Neural crest cell (in vitro differentiated cells): ENCODE results near the gene ATXN2L. TPM values are rescaled to one million over a fixed set of nuclear protein-coding genes. Genes with fewer than 3 reads are reported as not detected.

Experiments
- DNase-seq: peaks from one replicate; pipeline ENCODE4 v3.0.0; 2021; ENCODE audit warnings: low read depth, mixed read lengths, low spot score
- H3K27ac Mint-ChIP-seq: one replicate; pipeline ENCODE4 v1.8.0; 2021; ENCODE audit warnings: mild to moderate bottlenecking, mixed read lengths; ENCODE audit not compliant: unreplicated experiment
- H3K27me3 Mint-ChIP-seq: 2 replicates; pipeline ENCODE4 v1.8.0; 2021; ENCODE audit warnings: low read depth, mild to moderate bottlenecking, mixed read lengths
- H3K36me3 Mint-ChIP-seq: 2 replicates; pipeline ENCODE4 v1.8.0; 2021; ENCODE audit warnings: low read depth, mild to moderate bottlenecking, mixed read lengths
- H3K4me1 Mint-ChIP-seq: 2 replicates; pipeline ENCODE4 v1.8.0; 2021; ENCODE audit warnings: mixed read lengths
- H3K4me3 Mint-ChIP-seq: one replicate; pipeline ENCODE4 v1.8.0; 2021; ENCODE audit warnings: mild to moderate bottlenecking, mixed read lengths
- H3K9me3 Mint-ChIP-seq: 2 replicates; pipeline ENCODE4 v1.8.0; 2021; ENCODE audit warnings: mixed read lengths
- total RNA-seq: library from RNA; stranded (reverse); gene quantifications from 2 replicates; pipeline ENCODE4 v1.2.1, GENCODE V29; 2021
- TF ChIP-seq, protein P1 (sequence below): fragments of 200-600 bp; sonication (generic); conservative IDR thresholded peaks from 2 replicates; pipeline ENCODE4 v1.5.0; 2021; ENCODE audit warnings: antibody characterized with exemption, mild to moderate bottlenecking

The ATXN2L gene
- total RNA-seq, 1 donor from 2014 or later = 272 TPM

DNA sequence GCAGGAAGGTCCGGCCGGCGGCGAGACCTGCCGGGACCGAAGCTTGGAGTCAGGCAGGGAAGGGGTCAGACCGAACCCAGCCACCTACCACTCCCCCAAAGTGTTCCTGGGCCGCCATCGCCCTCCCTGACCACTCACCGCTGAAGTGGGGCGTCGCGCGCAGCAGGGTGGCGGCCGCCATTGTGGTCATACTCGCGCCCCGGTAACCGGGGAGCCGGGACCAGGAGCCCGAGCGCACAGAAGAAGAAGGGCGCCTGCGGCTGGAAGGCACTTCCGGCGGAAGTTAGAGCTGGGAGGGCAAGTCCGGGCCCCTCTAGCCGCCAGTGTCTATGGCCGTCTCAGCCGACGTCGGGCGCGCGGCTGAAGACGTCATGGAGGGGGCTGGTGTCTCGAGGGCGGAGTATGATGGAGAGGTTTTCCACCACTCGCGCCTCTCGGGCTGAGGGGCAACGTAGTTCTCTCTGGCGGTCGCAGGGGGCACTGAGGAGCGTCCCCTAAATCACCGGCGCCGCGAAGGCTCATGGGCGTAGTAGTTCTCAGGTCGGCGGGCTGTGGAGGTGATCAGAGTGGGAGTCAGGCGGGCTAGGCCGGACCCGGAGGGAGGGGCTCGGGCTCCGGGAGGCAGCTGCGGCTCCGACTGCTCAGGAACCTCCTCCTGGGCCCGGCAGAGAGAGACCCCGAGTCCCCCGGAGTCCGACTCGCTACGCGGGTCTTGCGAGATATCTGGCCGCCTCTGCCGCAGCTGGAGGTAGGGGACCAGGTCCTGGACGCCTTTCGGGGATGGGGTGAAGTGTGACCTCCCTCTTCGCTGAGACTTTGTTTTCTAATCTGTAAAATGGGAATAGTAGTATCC lies 23.5 kb downstream of the ATXN2L start, which contains the start of gene TUFM:
Gene TUFM, minus strand, starts transcription at position 269 of the 853 bp plus-strand sequence. Its CDS starts 79 bp downstream, at position 190.
- peaks cover 31% of the 10 kb centered on the region for H3K4me1 Mint-ChIP-seq
- TF ChIP-seq, protein P1, sequence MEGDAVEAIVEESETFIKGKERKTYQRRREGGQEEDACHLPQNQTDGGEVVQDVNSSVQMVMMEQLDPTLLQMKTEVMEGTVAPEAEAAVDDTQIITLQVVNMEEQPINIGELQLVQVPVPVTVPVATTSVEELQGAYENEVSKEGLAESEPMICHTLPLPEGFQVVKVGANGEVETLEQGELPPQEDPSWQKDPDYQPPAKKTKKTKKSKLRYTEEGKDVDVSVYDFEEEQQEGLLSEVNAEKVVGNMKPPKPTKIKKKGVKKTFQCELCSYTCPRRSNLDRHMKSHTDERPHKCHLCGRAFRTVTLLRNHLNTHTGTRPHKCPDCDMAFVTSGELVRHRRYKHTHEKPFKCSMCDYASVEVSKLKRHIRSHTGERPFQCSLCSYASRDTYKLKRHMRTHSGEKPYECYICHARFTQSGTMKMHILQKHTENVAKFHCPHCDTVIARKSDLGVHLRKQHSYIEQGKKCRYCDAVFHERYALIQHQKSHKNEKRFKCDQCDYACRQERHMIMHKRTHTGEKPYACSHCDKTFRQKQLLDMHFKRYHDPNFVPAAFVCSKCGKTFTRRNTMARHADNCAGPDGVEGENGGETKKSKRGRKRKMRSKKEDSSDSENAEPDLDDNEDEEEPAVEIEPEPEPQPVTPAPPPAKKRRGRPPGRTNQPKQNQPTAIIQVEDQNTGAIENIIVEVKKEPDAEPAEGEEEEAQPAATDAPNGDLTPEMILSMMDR = peak; percentile 70
- H3K9me3 Mint-ChIP-seq = no peaks in the 10 kb centered on the region
- H3K36me3 Mint-ChIP-seq = peaks cover 9% of the 10 kb centered on the region
- peak within 1 kb of the TSS; percentile 93 for H3K27ac Mint-ChIP-seq
- peak; percentile 95 for DNase-seq
- H3K27me3 Mint-ChIP-seq = peaks cover 4% of the 10 kb centered on the region
- peak within 1 kb of the TSS; percentile 98 for H3K4me3 Mint-ChIP-seq

DNA sequence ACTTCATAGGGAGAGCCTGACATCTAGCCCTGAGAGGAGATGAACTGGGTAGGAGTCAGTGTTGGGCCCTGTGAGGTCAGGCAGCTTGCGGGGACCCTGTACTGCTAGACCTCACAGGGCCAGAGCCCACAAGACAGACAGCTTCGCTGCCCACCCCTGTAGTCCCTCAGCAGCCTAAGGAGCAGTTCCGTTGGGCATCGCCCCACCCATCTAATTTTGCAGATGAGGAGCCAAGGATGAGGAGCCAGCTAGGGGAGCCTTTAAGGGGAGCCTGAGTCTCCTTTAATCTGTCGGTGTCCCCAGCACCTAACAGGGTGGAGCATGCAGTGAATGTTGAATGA lies 24.1 kb downstream of the ATXN2L start:
- no peaks in the 10 kb centered on the region for H3K9me3 Mint-ChIP-seq
- H3K36me3 Mint-ChIP-seq = peaks cover 9% of the 10 kb centered on the region
- H3K27me3 Mint-ChIP-seq = peaks cover 4% of the 10 kb centered on the region
- peak overlapping the region; percentile 93 for H3K27ac Mint-ChIP-seq
- no peak for DNase-seq
- H3K4me3 Mint-ChIP-seq = peak overlapping the region; percentile 98
- H3K4me1 Mint-ChIP-seq = peaks cover 31% of the 10 kb centered on the region
- TF ChIP-seq, protein P1 = no peak

DNA sequence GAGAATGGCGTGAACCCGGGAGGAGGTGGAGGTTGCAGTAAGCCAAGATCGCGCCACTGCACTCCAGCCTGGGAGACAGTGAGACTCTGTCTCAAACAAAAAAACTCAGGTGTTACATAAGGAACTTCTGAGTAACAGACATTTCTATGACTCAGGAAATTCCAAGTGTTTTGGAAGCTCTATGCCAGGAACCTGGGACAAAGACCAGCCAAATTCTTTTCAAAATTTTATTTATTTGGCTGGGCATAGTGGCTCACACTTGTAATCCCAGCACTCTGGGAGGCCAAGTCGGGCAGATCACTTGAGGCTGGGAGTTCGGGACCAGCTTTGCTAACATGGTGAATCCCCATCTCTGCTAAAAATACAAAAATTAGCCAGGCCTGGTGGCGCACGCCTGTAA lies 35.6 kb downstream of the ATXN2L start:
- H3K36me3 Mint-ChIP-seq = no peaks in the 10 kb centered on the region
- H3K27ac Mint-ChIP-seq = no peak overlapping the region
- H3K27me3 Mint-ChIP-seq = no peaks in the 10 kb centered on the region
- H3K4me3 Mint-ChIP-seq = no peak overlapping the region
- H3K4me1 Mint-ChIP-seq = peaks cover 5% of the 10 kb centered on the region
- no peak for DNase-seq
- TF ChIP-seq, protein P1 = no peak
- no peaks in the 10 kb centered on the region for H3K9me3 Mint-ChIP-seq

DNA sequence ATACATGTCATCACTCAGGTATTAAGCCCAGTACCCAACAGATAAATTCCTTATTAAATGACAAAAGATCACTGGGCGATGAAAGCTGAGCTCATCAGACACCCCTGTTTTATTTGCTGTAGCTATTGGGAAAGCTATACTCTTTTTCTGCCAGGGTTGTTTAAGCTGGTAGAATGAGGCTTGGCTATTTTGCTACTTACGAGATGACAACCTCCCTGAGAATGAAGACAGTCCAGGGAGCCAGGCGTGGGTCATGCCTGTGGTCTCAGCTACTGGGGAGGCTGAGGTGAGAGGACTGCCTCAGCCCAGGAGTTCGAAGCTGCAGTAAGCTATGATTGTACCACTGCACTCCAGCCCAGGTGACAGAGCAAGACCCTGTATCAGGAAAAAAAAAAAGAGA lies 36.5 kb downstream of the ATXN2L start:
- Mint-ChIP-seq H3K9me3 (no peaks in the 10 kb centered on the region), H3K36me3 (no peaks in the 10 kb centered on the region), H3K4me3 (no peak overlapping the region), H3K27ac (no peak overlapping the region), H3K4me1 (peaks cover 10% of the 10 kb centered on the region), H3K27me3 (no peaks in the 10 kb centered on the region)
- DNase-seq = no peak
- TF ChIP-seq, protein P1 = no peak

DNA sequence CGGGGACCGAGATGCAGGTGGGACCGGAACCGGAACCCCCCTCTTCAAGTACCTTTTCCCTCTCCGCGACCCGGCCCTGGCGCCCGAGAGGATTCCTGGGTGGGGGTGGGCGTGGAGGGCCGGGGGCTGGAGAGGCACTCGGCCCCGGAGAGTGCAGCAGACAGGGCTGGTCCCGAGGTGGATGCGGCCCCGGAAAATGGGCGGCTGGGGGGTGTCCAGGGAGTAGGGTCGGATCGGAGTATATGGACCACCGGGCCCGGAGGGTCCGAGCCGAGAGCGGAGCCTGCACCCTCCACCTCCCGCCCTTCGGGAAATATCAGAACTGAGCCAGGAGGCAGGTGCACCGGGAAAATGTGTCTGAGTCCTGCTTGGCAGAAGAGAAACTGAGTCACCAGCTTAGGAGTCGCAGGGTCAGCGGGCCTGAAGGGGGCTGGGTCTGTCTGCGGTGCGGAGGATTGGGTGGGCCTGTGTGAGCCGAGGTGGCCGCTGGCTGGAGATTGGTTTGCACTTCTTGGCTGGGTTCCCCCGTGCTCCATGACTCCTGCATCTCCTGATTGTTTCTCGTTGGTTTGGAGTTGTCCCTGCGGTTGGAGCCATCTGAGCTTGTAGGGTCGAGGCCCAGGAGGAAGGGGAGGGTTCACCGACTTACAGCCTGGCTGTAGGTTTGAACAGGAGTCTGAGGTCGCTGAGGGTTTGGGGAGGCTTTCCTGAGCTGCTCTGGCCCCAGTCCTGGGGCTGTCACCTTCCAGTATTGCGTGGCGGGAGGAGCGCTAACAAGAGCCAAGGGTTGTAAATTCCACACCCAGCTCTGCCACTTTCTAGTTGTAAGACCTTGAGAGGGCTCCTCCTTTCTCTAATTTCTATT lies 41.4 kb downstream of the ATXN2L start:
- DNase-seq = no peak
- Mint-ChIP-seq H3K36me3 (peaks cover 5% of the 10 kb centered on the region), H3K27ac (peak overlapping the region; percentile 100), H3K9me3 (no peaks in the 10 kb centered on the region), H3K4me3 (peak overlapping the region; percentile 100), H3K27me3 (no peaks in the 10 kb centered on the region), H3K4me1 (peaks cover 23% of the 10 kb centered on the region)
- TF ChIP-seq, protein P1 = no peak
